ENCODE measurements around the gene SLC39A11. TPM values are rescaled to one million over a fixed set of nuclear protein-coding genes. Genes with fewer than 3 reads are reported as not detected.

Gene SLC39A11
- total and polyA plus RNA-seq, 2 experiments from 2014 or later: 11.7 to 16.4 TPM

- H3K9ac ChIP-seq: no peak overlapping the region
- H3K4me2 ChIP-seq (ENCODE audit: unreplicated experiment): no peak overlapping the region
- H3F3A ChIP-seq (ENCODE audit: insufficient read depth): no peaks in the 10 kb centered on the region
- H3K27me3 ChIP-seq (replicated peaks; ENCODE audit: insufficient read depth): no peaks in the 10 kb centered on the region
- in situ Hi-C loops (cut with MboI): no loop called here
- H3K36me3 ChIP-seq (ENCODE audit: low read depth): no peaks in the 10 kb centered on the region; the same call in 1 of the 2 replicates
- no peaks in the 10 kb centered on the region for H3K9me3 ChIP-seq (ENCODE audit: low read depth)
- H3K4me1 ChIP-seq (ENCODE audit: insufficient read depth): no peaks in the 10 kb centered on the region
- no peaks in the 10 kb centered on the region for H3K9me2 ChIP-seq (ENCODE audit: insufficient read depth)
- H3K27ac ChIP-seq: no peak overlapping the region
- no peak overlapping the region for H3K4me3 ChIP-seq
- H2AFZ ChIP-seq: no peak overlapping the region
- H3K79me2 ChIP-seq (ENCODE audit: insufficient read depth): no peaks in the 10 kb centered on the region
- DNase-seq: no peak
- H4K20me1 ChIP-seq (ENCODE audit: insufficient read depth): no peaks in the 10 kb centered on the region
- TF ChIP-seq EZH2phosphoT487 (IDR thresholded peaks at IDR 0.05; ENCODE audit: insufficient read depth, low read depth) (no peak), EZH2 (IDR thresholded peaks at IDR 0.05; ENCODE audit: insufficient read depth, poor library complexity, severe bottlenecking) (no peak)
- 60 to 75% methylated on average over 2 of the region's 2 CpGs for WGBS, 2 experiments (ENCODE audit: low coverage in 1 of 2, low lambda C conversion rate in 2 of 2, missing lambda C conversion rate in 2 of 2)
These were observed 17.9 kb downstream of the SLC39A11 start for GRCh38 chr17:73074566-73074965.

- TF ChIP-seq EZH2 (IDR thresholded peaks at IDR 0.05; ENCODE audit: insufficient read depth, poor library complexity, severe bottlenecking): no peak
- TF ChIP-seq EZH2phosphoT487 (IDR thresholded peaks at IDR 0.05; ENCODE audit: insufficient read depth, low read depth): no peak
- no peaks in the 10 kb centered on the region for H3K27me3 ChIP-seq (replicated peaks; ENCODE audit: insufficient read depth)
- no peak overlapping the region for H3K9ac ChIP-seq
- no peak overlapping the region for H3K27ac ChIP-seq
- H3K36me3 ChIP-seq (ENCODE audit: low read depth): no peaks in the 10 kb centered on the region
- 85 to 88% methylated on average over 14 of the region's 14 CpGs for whole genome bisulfite sequencing, 2 experiments (ENCODE audit: low coverage in 1 of 2, low lambda C conversion rate in 2 of 2, missing lambda C conversion rate in 2 of 2)
- no peaks in the 10 kb centered on the region for H4K20me1 ChIP-seq (ENCODE audit: insufficient read depth)
- DNase-seq: no peak
- peaks cover 16% of the 10 kb centered on the region for H3F3A ChIP-seq (ENCODE audit: insufficient read depth)
- H3K9me3 ChIP-seq (ENCODE audit: low read depth): no peaks in the 10 kb centered on the region
- H3K4me2 ChIP-seq (ENCODE audit: unreplicated experiment): no peak overlapping the region
- in situ Hi-C loops (cut with MboI): no loop called here
- H2AFZ ChIP-seq: no peak overlapping the region
- H3K9me2 ChIP-seq (ENCODE audit: insufficient read depth): no peaks in the 10 kb centered on the region
- H3K4me1 ChIP-seq (ENCODE audit: insufficient read depth): peaks cover 15% of the 10 kb centered on the region
- no peak overlapping the region for H3K4me3 ChIP-seq
- H3K79me2 ChIP-seq (ENCODE audit: insufficient read depth): no peaks in the 10 kb centered on the region
These were observed 20.1 kb downstream of the SLC39A11 start for GRCh38 chr17:73072219-73072962.

- 60 to 62% methylated on average over 8 of the region's 8 CpGs for WGBS, 2 experiments (ENCODE audit: low coverage in 1 of 2, low lambda C conversion rate in 2 of 2, missing lambda C conversion rate in 2 of 2)
- no peaks in the 10 kb centered on the region for H4K20me1 ChIP-seq (ENCODE audit: insufficient read depth)
- H2AFZ ChIP-seq: no peak overlapping the region
- DNase-seq: peak; percentile 49
- in situ Hi-C loops (cut with MboI): no loop called here
- no peaks in the 10 kb centered on the region for H3K79me2 ChIP-seq (ENCODE audit: insufficient read depth)
- no peak overlapping the region for H3K4me2 ChIP-seq (ENCODE audit: unreplicated experiment)
- H3K9ac ChIP-seq: no peak overlapping the region
- H3K9me2 ChIP-seq (ENCODE audit: insufficient read depth): no peaks in the 10 kb centered on the region
- no peaks in the 10 kb centered on the region for H3K9me3 ChIP-seq (ENCODE audit: low read depth)
- no peaks in the 10 kb centered on the region for H3K36me3 ChIP-seq (ENCODE audit: low read depth)
- H3K27me3 ChIP-seq (replicated peaks; ENCODE audit: insufficient read depth): no peaks in the 10 kb centered on the region
- no peak overlapping the region for H3K4me3 ChIP-seq
- peaks cover 17% of the 10 kb centered on the region for H3K4me1 ChIP-seq (ENCODE audit: insufficient read depth)
- TF ChIP-seq EZH2 (IDR thresholded peaks at IDR 0.05; ENCODE audit: insufficient read depth, poor library complexity, severe bottlenecking) (no peak), EZH2phosphoT487 (IDR thresholded peaks at IDR 0.05; ENCODE audit: insufficient read depth, low read depth) (no peak)
- H3K27ac ChIP-seq: no peak overlapping the region
- peaks cover 16% of the 10 kb centered on the region for H3F3A ChIP-seq (ENCODE audit: insufficient read depth)
These were observed 21.2 kb downstream of the SLC39A11 start for GRCh38 chr17:73071066-73071999.

- TF ChIP-seq EZH2phosphoT487 (IDR thresholded peaks at IDR 0.05; ENCODE audit: insufficient read depth, low read depth): no peak
- TF ChIP-seq EZH2 (IDR thresholded peaks at IDR 0.05; ENCODE audit: insufficient read depth, poor library complexity, severe bottlenecking): no peak
- WGBS, 2 experiments (ENCODE audit: low coverage in 1 of 2, low lambda C conversion rate in 2 of 2, missing lambda C conversion rate in 2 of 2): 47 to 52% methylated on average over 3 of the region's 3 CpGs
- no peak overlapping the region for H3K4me3 ChIP-seq
- no peaks in the 10 kb centered on the region for H3K9me3 ChIP-seq (ENCODE audit: low read depth)
- DNase-seq: no peak
- H3K4me1 ChIP-seq (ENCODE audit: insufficient read depth): peaks cover 17% of the 10 kb centered on the region
- no peak overlapping the region for H3K27ac ChIP-seq
- no peaks in the 10 kb centered on the region for H3K79me2 ChIP-seq (ENCODE audit: insufficient read depth)
- no peak overlapping the region for H2AFZ ChIP-seq
- no peaks in the 10 kb centered on the region for H3K36me3 ChIP-seq (ENCODE audit: low read depth)
- H3F3A ChIP-seq (ENCODE audit: insufficient read depth): peaks cover 16% of the 10 kb centered on the region
- H4K20me1 ChIP-seq (ENCODE audit: insufficient read depth): no peaks in the 10 kb centered on the region
- H3K4me2 ChIP-seq (ENCODE audit: unreplicated experiment): no peak overlapping the region
- H3K9me2 ChIP-seq (ENCODE audit: insufficient read depth): no peaks in the 10 kb centered on the region
- in situ Hi-C loops (cut with MboI): no loop called here
- H3K27me3 ChIP-seq (replicated peaks; ENCODE audit: insufficient read depth): no peaks in the 10 kb centered on the region
- H3K9ac ChIP-seq: no peak overlapping the region
These were observed 22.6 kb downstream of the SLC39A11 start for GRCh38 chr17:73069841-73070240.

Measured in GM23248 (cell line).